Fibroblast of villous mesenchyme (primary cell): Measurements from ENCODE around the gene PPP2R3A. TPM values are rescaled to one million over a fixed set of nuclear protein-coding genes. Genes with fewer than 3 reads are reported as not detected.
A peak's percentile ranks its signal among the peaks of the same experiment; 100 is the strongest.
"Not testable (repeated sequence)": the region's sequence is repeated elsewhere in the genome, so short reads cannot be mapped to it uniquely, and the experiment has no call there.

Experiments used
- DNase-seq: peaks from one replicate; pipeline ENCODE4 v3.0.0-alpha.2; 2010; ENCODE audit warnings: low read depth
- H3K4me3 ChIP-seq: 2 replicates; pipeline ENCODE4 v1.5.1; 2011; ENCODE audit warnings: low read depth, mild to moderate bottlenecking, low read length
- CTCF ChIP-seq: IDR thresholded peaks from 2 replicates; pipeline ENCODE4 v1.5.1; 2012; ENCODE audit warnings: low read depth, mild to moderate bottlenecking, low read length; ENCODE audit not compliant: insufficient read depth
- total RNA-seq: library from RNA; depleted of rRNA; stranded (reverse); fragments of >200 nt; gene quantifications from 2 replicates; pipeline ENCODE4 v1.2.3, GENCODE V29; 2012

PPP2R3A gene
- total RNA-seq, 1 donor = 25.9 TPM

- H3K4me3 ChIP-seq = no peak overlapping the region
- TF ChIP-seq CTCF = no peak
- DNase-seq = no peak
Measured at GRCh38 chr3:136189859-136190617, 224.5 kb downstream of the PPP2R3A start.

DNA sequence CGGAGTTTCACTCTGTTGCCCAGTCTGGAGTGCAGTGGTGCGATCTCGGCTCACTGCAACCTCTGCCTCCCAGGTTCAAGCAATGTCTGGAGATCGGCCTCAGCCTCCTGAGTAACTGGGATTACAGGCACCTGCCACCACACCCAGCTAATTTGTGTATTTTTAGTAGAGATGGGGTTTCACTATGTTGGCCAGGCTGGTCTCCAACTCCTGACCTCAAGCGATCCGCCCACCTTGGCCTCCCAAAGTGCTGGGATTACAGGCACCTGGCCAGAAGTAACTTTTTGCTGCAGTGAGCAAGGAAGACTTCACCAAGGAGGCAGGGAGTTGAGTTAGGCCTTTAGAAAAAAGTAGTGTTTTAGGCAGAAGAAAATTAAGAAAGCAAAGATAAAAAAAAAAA, 226.7 kb downstream of the PPP2R3A start:
- H3K4me3 ChIP-seq = peak overlapping the region; percentile 76
- not testable (repeated sequence) for DNase-seq

GRCh38 chr3:136192831-136193230, 227.3 kb downstream of the PPP2R3A start:
- no peak for TF ChIP-seq CTCF
- H3K4me3 ChIP-seq = peak overlapping the region; percentile 76
- no peak for DNase-seq

DNA sequence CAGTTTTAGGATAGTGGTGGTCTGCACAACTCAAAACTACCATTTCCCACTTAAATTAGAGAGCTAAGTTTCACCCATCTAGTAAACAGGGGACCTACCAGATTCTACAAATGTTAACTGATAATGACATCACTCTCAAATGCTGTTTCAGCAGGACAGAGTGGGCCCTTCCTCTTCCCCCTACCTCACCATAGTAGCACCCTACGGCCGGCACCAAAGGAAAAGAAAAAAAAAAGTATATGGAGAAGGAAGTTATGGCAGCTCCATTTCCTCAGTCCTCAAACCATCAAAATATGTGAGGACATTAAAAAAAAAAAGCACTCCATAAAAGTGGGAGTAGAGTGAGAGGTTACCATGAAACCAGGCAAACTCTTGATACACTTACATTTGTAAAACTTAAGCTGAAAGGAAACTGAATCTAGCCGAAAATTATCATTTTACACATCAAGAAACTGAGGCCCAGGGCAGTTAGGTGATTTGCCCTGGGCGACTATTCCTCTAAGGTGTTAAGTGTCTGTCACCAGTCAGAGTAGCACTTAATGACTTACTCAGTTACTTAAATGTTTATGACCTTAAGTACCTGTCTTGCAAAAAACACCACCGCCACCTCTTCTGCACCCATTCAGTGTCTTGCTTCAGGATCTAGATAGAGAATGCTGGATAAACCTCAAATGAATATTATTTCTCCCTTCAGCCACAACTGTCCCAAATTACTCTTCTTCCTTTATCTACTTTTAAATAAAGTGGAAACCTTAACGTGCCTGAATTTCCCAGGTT, 227.9 kb downstream of the PPP2R3A start:
- peak; percentile 41 for DNase-seq
- TF ChIP-seq CTCF = no peak
- peak overlapping the region; percentile 76 for H3K4me3 ChIP-seq

DNA sequence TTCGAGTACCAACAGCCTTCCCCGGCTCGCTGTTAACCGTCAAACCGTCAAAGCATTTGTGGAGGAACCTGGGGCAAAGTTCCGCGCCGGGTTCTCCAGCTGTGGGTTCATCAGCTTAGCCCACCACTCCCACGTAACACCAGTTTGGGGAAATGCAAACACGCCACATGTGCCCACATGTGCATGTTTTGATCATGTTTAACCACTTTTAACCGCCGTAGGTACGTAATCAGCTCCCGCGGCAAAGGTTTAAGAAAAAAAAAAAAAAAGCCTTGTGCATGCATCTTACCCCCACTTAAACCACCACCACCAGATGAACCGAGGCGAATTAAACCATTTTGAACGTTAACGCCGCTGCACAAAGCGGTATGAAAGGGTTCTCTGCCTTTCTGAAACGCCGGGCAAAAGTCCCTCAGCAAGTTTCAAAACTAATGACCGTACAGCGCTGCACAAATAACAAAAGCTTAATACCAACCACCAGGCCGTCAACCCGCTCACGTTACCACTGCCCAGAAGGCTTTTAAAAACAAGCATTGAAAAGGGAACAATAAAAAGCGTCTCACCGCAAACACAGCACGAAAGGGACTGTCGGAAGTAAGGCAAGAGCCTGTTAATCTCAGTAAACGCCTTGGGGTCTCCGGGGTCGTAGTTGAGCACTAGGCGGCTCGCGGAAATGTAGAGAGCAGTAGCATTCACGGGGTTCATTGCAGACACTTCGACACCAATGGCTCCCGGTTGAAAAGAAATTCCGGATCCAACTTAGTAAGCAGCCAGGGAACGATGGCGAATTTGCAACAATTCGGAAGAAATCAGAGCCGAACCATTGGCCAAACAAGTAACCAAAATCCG, 229.1 kb downstream of the PPP2R3A start:
- peak; percentile 0 for TF ChIP-seq CTCF
- DNase-seq = peak; percentile 51
- H3K4me3 ChIP-seq = peak overlapping the region; percentile 76

GRCh38 chr3:136195258-136196063, 229.9 kb downstream of the PPP2R3A start:
- peak overlapping the region; percentile 76 for H3K4me3 ChIP-seq
- DNase-seq = peak; percentile 60
- TF ChIP-seq CTCF = no peak
